MCF 10A (cell line): ENCODE measurements around the gene AP1M2. TPM values are rescaled to one million over a fixed set of nuclear protein-coding genes. Genes with fewer than 3 reads are reported as not detected.
"Not testable (repeated sequence)": the region's sequence is repeated elsewhere in the genome, so short reads cannot be mapped to it uniquely, and the experiment has no call there.

Experiments
- BruUV-seq: library from RNA; stranded (reverse); fragments of 400-500 nt; replicated peaks from 2 replicates; lab custom pipeline; 2021; lab: Mats Ljungman, UMichigan
- CTCF ChIA-PET: fragments of 300-600 bp; sonication (Branson Sonifier 250); formaldehyde crosslinking; extraction: SDS; loops from one replicate; lab custom pipeline; 2021; ENCODE audit warnings: antibody characterized with exemption, inconsistent platforms; lab: Yijun Ruan, JAX
- POLR2A ChIA-PET: fragments of 300-600, 350-650 bp; sonication (Branson Sonifier 250); formaldehyde crosslinking; extraction: SDS; loops from one replicate; lab custom pipeline; 2020; ENCODE audit warnings: antibody characterized with exemption, inconsistent platforms; lab: Yijun Ruan, JAX
- DNase-seq: peaks from one replicate; pipeline ENCODE4 v3.0.0-alpha.2; 2018; ENCODE audit not compliant: unreplicated experiment
- H3K27ac Mint-ChIP-seq: one replicate; pipeline ENCODE4 v1.8.0; 2022; ENCODE audit warnings: mild to moderate bottlenecking, low read depth, mixed read lengths; ENCODE audit not compliant: unreplicated experiment
- H3K27me3 Mint-ChIP-seq: one replicate; pipeline ENCODE4 v1.8.0; 2022; ENCODE audit warnings: mixed read lengths; ENCODE audit not compliant: insufficient read depth, unreplicated experiment
- H3K36me3 Mint-ChIP-seq: one replicate; pipeline ENCODE4 v1.8.0; 2022; ENCODE audit warnings: mild to moderate bottlenecking, moderate library complexity, mixed read lengths; ENCODE audit not compliant: insufficient read depth, unreplicated experiment
- H3K4me1 Mint-ChIP-seq: one replicate; pipeline ENCODE4 v1.8.0; 2022; ENCODE audit warnings: mixed read lengths; ENCODE audit not compliant: insufficient read depth, unreplicated experiment
- H3K4me3 Mint-ChIP-seq: one replicate; pipeline ENCODE4 v1.8.0; 2022; ENCODE audit warnings: mild to moderate bottlenecking, moderate library complexity, mixed read lengths; ENCODE audit not compliant: unreplicated experiment
- H3K9me3 Mint-ChIP-seq: one replicate; pipeline ENCODE4 v1.8.0; 2022; ENCODE audit warnings: mixed read lengths; ENCODE audit not compliant: unreplicated experiment
- intact Hi-C: fragments of 100-400 bp; cut with micrococcal nuclease; formaldehyde crosslinking; loops from 2 replicates; pipeline ENCODE4 v1.14.1; 2022
- total RNA-seq: library from RNA; stranded (reverse); gene quantifications from 2 replicates; pipeline ENCODE4 v1.2.3, GENCODE V29; 2022
- TF ChIP-seq, protein P1 (sequence below): fragments of 200-600 bp; IDR thresholded peaks from one replicate; pipeline ENCODE4 v1.8.0; 2022; ENCODE audit warnings: antibody characterized with exemption, mild to moderate bottlenecking; ENCODE audit not compliant: unreplicated experiment

Gene AP1M2
- total RNA-seq, 1 experiment from 2014 or later, result 6.1 TPM

DNA sequence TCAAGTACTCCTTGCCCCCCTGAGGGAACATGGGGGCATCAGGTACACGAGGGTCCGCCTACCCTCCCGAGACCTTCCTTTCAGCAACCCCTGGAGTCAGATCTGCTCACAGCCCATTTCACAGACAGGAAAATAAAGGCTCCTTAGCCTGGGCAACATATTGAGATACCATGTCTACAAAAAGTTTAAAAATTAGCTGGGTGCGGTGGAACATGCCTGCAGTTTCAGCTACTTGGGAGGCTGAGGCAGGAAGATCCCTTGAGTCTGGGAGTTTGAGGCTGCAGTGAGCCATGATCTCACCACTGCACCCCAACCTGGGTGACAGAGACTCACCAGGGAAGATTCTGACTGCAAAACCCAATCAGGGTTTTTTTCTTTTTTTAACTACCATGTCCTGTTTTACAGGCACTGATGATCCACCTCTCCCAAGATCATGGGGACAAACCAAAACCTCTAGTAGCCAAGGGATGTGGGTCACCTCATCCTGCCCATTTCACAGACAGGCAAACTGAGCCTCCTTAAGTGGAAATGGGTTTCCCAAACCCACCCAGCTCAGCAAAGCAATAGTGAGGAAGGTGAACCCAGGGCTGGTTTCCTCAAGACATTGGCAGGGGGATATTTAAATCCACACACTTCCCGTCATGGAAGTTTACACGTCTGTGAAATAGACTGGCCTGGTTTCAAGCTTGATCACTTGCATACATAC is 11.9 kb downstream of the AP1M2 start:
- Mint-ChIP-seq H3K9me3 (no peaks in the 10 kb centered on the region), H3K36me3 (peaks cover 6% of the 10 kb centered on the region), H3K4me1 (no peaks in the 10 kb centered on the region), H3K27me3 (no peaks in the 10 kb centered on the region), H3K4me3 (no peak overlapping the region), H3K27ac (no peak overlapping the region)
- intact Hi-C loops, result no loop called here
- DNase-seq, result no peak
- POLR2A ChIA-PET, result no interaction called here
- CTCF ChIA-PET, result interaction anchor here (0.6 to 0.9 kb wide), 3 partner anchors 91 to 234 kb away, joined by 4 to 5 read pairs (median 4); no protein-coding TSS in a partner anchor
- TF ChIP-seq, protein P1, sequence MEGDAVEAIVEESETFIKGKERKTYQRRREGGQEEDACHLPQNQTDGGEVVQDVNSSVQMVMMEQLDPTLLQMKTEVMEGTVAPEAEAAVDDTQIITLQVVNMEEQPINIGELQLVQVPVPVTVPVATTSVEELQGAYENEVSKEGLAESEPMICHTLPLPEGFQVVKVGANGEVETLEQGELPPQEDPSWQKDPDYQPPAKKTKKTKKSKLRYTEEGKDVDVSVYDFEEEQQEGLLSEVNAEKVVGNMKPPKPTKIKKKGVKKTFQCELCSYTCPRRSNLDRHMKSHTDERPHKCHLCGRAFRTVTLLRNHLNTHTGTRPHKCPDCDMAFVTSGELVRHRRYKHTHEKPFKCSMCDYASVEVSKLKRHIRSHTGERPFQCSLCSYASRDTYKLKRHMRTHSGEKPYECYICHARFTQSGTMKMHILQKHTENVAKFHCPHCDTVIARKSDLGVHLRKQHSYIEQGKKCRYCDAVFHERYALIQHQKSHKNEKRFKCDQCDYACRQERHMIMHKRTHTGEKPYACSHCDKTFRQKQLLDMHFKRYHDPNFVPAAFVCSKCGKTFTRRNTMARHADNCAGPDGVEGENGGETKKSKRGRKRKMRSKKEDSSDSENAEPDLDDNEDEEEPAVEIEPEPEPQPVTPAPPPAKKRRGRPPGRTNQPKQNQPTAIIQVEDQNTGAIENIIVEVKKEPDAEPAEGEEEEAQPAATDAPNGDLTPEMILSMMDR, result no peak
- BruUV-seq, result no TSS peak

DNA sequence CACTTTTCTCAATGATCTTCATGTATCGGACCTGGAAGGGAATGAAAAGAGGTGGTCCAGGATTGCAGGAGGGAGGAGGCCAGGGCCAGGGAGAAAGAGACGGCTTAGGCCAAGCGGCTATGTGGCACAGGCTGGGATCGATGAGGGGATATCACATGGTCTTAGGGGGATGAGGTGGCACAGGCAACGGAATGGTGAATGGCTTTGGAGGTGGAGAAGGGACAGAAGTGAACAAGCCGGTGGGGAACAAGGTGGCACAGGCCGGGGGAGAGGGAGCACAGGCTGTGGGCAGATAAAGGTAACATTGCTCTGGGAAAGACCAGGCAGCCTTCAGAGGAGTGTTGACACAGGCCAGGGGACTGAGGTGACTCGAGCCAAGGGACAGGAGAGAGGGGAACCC is 12.7 kb downstream of the AP1M2 start:
- Mint-ChIP-seq H3K27ac (no peak overlapping the region), H3K4me1 (peaks cover 1% of the 10 kb centered on the region), H3K9me3 (no peaks in the 10 kb centered on the region), H3K36me3 (peaks cover 6% of the 10 kb centered on the region), H3K4me3 (no peak overlapping the region), H3K27me3 (no peaks in the 10 kb centered on the region)
- TF ChIP-seq, protein P1, result no peak
- DNase-seq, result no peak
- BruUV-seq, result no TSS peak
- CTCF ChIA-PET, result no interaction called here
- POLR2A ChIA-PET, result no interaction called here
- intact Hi-C loops, result loop anchor here (5.0 kb wide), 1 partner anchor 172 kb away; the partner anchor contains the start of gene CDC37

DNA sequence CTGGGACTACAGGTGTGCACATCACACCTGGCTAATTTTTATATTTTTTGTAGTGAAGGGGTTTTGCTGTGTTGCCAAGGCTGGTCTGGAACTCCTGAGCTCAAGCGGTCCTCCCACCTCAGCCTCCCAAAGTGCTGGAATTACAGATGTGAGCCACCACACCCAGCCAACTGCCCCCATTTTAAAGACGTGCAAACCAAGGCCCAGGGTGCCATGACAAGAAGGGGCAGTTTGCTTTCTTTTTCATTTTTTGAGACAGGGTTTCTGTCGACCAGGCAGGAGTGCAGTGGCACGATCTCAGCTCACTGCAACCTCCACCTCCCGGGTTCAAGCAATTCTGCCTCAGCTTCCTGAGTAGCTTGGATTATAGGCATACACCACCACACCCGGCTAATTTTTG is 13.3 kb downstream of the AP1M2 start:
- H3K4me1 Mint-ChIP-seq, H3K27me3 Mint-ChIP-seq, H3K9me3 Mint-ChIP-seq, H3K27ac Mint-ChIP-seq, DNase-seq, H3K4me3 Mint-ChIP-seq, POLR2A ChIA-PET, BruUV-seq, H3K36me3 Mint-ChIP-seq: not testable (repeated sequence)
- CTCF ChIA-PET, result interaction anchor here (0.6 to 3.0 kb wide), 8 partner anchors 8 to 160 kb away, joined by 3 to 28 read pairs (median 6); no protein-coding TSS in a partner anchor
- intact Hi-C loops, result loop anchor here (2.0 to 5.0 kb wide), 2 partner anchors 123 to 171 kb away; partner anchors contain the start of gene CDC37

DNA sequence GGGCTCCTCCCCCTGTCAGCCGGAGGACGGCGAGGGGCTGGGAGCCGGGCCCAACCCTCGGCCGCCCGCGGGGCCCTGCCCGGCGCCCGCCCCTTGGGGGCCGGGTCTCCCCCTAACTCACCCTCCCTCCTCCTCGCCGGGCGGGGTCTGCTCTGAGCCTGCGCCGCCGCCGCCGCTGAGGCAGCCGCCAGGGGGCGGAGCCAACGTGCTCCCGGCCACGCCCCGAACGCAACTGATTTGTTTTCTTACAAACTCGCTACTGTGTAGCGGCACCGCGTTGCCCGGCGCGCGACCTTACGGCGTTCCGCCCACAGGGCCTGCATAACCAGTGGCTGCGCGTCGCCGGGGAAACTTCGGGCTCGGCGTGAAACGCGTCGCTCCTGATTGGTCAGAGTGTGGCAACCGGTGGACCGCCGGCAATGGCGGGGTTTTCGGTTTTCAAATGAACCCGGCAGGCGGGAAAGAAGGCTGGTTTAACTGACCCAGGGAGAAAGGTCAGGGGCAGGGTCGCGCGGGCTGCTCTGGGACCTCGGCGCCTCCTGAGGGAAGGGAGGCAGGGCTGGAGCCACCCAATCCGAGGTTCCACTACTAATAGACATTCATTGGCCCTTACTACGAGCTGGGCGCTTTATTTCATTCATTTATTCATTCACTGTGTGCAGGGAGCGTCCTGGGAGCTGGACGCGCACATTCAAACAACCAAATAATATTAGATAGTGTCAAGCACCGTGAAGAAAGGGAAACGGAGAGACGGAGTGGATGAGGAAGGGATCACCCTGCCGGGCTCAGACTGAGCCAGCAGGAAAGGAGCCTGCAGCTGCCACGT is 18.1 kb downstream of the AP1M2 start, which contains the start of gene CDKN2D:
Gene CDKN2D, minus strand, starts transcription at position 154 of the 826 bp plus-strand sequence. CDS start 326 bp downstream, outside the sequence.
- Mint-ChIP-seq H3K4me1 (peaks cover 31% of the 10 kb centered on the region), H3K36me3 (no peaks in the 10 kb centered on the region), H3K9me3 (no peaks in the 10 kb centered on the region), H3K27ac (peak within 1 kb of the TSS; percentile 36), H3K27me3 (no peaks in the 10 kb centered on the region), H3K4me3 (peak within 1 kb of the TSS; percentile 73)
- CTCF ChIA-PET, result interaction anchor here (0.5 to 3.0 kb wide), 8 partner anchors 10 to 141 kb away, joined by 3 to 11 read pairs (median 4); no protein-coding TSS in a partner anchor
- TF ChIP-seq, protein P1, result no peak
- intact Hi-C loops, result loop anchor here (1.0 to 5.0 kb wide), 2 partner anchors 28 to 147 kb away; partner anchors contain the start of gene PDE4A
- POLR2A ChIA-PET, result interaction anchor here (0.7 to 5.4 kb wide), 4 partner anchors 14 to 133 kb away, joined by 3 to 23 read pairs (median 6); no protein-coding TSS in a partner anchor
- TSS peak; percentile 79 for BruUV-seq
- peak; percentile 99 for DNase-seq
